NCI-H748 treated with DMSO at 0.1 percent for 48 hours (cell line): Measurements from ENCODE around the gene TSPAN14.
"Not testable (repeated sequence)": the region's sequence is repeated elsewhere in the genome, so short reads cannot be mapped to it uniquely, and the experiment has no call there.

ENCODE experiments used
- DNase-seq: peaks from one replicate; lab custom pipeline; 2025; lab: John Stamatoyannopoulos, UW

TSPAN14 gene

DNA sequence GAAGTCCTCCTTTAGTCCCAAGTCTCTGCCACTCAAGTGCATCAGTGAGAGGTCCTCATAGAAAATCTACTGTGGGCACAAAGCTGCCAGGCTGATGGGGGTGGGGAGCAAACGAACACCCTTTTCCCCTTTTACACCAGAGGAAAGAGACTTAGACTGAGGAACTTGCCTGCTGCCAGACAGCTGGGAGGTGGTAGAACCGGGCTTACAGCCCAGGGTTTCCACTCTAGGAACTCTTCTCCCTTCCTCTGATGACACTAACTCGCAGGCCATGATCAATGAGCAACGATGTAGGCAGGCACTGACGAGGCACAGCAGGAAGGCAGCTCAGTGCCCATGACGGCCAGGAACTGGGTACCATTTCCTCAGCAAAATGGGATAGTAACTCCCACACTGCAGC, 72.6 kb downstream of the TSPAN14 start:
- DNase-seq: no peak

- DNase-seq: no peak
Observed at GRCh38 chr10:80528185-80528700, 74.1 kb downstream of the TSPAN14 start.

- no peak for DNase-seq
Observed at GRCh38 chr10:80528901-80529300, 74.8 kb downstream of the TSPAN14 start.

GRCh38 chr10:80529604-80530003, 75.5 kb downstream of the TSPAN14 start:
- no peak for DNase-seq

- DNase-seq: no peak
Observed at GRCh38 chr10:80530251-80530650, 76.1 kb downstream of the TSPAN14 start.

DNA sequence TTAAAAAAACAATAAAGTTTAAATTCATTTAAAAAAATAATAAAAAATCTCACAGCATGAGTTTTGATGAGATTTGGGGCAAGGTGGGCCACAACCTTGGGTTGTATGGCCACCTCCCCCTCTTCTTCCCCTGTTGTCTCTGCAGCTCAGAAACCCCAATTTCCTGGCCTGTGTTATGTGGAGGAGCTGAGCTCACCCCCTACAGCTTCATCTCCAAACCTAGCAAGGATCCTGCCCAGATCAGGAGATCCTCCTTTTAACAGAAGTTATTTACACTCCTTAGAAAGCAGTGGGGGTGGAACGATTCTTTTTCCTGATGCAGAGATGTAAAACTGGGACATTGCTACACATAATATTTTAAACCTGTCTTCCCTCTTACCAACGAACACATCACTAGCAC, 76.7 kb downstream of the TSPAN14 start:
- no peak for DNase-seq

DNA sequence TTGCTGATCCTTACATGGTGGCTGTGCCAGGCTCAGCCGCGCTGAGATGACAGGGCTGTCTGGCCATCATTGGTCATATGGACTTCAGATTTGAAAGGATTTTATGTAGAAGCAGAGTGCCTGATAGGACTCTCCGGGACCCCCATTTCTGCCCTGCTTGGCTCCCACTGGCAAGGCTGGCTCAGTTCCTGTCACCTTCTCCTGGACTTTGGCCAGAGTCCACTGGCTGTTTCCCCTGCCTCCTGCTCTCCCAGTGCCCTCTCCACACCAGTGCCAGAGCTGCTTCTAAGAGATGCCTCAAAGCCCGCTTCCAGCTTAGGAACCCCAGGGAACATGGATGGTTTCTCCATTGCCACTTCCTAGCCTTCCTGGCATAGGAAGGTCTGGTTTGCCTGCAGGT, 78.5 kb downstream of the TSPAN14 start:
- no peak for DNase-seq

GRCh38 chr10:80534059-80534458, 79.9 kb downstream of the TSPAN14 start:
- DNase-seq: not testable (repeated sequence)

- not testable (repeated sequence) for DNase-seq
Observed at GRCh38 chr10:80534646-80535045, 80.5 kb downstream of the TSPAN14 start.

GRCh38 chr10:80535671-80536360, 81.7 kb downstream of the TSPAN14 start:
- DNase-seq: no peak

- DNase-seq: no peak
Observed at GRCh38 chr10:80536361-80536835, 82.3 kb downstream of the TSPAN14 start.

- DNase-seq: no peak
Observed at GRCh38 chr10:80537086-80537735, 83.1 kb downstream of the TSPAN14 start.

DNA sequence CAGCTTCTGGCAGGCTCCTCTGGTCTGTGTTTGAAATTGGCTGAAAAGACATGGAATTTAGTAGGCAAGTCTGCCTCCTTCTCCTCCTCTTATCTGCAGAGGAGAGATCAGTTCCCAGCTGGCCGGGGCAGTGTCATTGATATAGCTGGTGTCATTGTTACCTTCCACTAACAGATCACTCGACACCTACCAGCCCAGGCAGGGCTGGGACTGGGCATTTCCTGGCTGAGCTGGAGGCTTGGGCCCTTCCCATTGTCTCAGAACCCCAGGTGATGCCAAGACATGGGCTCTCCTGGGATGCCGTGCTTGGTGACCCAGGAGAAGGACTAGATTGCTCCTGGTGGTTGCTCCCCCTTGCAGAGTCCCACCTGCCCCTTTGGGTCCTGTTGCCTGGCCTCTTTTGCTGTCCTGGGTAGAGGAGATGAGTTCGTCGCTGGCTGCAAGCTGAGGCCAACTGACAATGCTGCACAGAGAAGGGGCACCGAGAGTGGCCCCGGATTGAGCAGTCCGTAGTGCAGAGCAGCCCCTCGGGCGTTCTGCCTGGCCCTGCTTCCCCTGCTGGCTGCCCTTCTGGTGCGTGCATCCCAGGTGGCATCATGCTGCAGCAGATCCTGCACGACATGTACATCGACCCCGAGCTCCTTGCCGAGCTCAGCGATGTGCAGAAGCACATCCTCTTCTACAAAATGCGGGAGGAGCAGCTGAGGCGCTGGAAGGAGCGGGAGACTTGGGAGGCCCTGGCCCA, 83.8 kb downstream of the TSPAN14 start, which contains the start of gene SH2D4B:
TSS of gene SH2D4B (plus strand) at position 167 of the 745 bp plus-strand sequence. CDS start at position 597, 430 bp downstream.
- DNase-seq: no peak

DNA sequence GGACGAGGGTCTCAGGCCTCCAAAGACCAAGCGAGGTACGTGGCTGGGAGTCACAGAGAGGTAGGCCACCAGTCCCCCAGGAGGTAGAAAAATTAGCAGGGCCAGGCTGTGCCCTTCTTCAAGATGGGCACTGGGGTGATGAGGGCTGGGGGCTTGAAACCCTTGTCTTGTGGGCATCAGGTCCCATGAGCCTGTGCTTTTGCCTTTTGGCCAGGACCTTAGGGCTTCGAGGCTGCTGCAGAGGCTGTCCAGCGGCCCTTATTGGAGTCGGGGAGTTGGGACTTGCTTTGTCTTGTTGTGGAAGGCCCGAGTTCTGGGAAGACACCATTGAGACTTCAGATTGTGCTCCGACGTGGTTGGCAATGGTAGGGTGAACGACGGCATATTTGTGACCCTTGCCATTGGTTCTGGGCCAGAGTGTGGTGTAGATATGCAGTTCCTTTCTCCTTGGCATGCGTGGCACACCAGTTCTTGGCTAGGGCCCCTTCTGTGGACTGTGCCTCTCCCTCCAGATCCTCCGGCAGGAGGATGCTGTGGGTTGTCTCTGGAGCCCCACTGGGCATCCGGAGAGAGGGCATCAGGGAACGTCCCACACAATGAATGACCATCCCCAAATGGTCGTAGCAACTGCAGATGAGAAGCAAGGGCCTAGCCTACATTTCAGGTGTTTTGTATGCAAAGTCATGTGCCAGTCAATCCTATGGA, 84.5 kb downstream of the TSPAN14 start:
- no peak for DNase-seq

DNA sequence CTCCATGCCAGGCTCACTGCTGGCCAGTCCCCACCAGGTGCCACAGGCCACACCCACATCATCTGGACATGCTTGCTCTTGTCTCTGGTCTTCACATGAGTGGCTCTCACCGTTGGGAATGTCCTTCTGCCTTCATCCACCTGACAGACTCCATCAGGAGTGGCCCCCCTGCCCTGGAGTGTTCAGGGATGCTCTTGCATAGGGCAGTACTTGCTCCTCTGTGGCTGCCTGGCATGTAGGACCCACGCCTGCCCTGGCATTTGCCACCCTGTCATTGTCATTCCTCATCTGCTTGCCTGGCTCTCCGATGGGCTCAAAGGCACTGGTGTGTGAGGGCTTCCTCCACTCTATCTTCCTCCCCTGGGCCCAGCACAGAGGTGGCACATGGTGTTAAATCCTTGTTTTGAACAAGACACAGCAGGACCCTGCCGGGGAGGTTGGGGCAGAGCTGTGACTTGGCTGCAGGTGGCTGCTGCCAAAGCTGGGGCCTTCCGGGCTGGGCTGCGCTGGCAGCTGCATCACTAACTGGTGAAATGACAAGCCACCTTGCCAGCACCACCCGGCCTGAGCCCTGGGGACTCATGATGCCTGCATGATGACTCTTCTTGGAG, 85.4 kb downstream of the TSPAN14 start:
- no peak for DNase-seq

- no peak for DNase-seq
Observed at GRCh38 chr10:80540136-80540535, 86.0 kb downstream of the TSPAN14 start.

GRCh38 chr10:80540618-80540980, 86.5 kb downstream of the TSPAN14 start:
- DNase-seq: no peak

DNA sequence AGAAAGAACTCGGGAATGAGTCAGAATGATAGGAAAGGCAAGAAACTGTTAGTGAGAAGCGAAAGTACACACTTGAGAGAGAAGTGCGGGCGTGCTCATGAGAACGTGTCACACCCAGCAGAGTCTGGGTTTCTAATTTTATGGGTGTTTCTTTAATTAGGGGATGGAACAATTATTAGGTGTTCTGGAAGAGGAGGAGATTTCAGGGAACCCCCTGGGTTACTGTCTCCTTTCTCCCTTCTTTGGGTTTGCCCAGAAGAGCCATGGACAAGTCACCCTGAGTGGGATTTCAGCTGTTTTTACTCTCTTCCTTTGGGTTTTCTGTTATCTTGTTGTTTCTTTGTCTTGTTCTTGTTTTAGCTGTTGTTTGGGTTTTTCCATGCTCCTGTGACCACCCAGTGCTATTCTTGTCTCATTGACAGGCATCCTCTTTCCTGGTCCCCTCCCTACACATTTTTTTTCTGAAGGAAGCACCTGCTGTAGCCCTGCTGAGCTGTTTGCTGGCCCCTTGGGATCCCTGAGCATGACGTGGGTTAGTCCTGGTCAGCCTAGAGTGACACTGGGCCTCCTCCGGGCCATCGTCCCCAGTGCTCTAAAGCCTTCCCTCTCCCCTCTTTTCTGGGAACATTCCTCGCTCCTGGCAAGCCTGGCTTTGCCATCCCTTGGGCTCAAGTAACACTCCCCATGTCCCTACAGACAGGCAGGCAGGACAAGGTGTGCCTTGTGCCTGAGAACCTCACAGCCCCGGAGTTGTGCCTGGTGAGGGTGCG, 87.1 kb downstream of the TSPAN14 start:
- no peak for DNase-seq

- no peak for DNase-seq
Observed at GRCh38 chr10:80542053-80542452, 87.9 kb downstream of the TSPAN14 start.

- DNase-seq: no peak
Observed at GRCh38 chr10:80542652-80543318, 88.7 kb downstream of the TSPAN14 start.
